Measurements from ENCODE around the gene LUC7L2.
"Not testable (repeated sequence)": the region's sequence is repeated elsewhere in the genome, so short reads cannot be mapped to it uniquely, and the experiment has no call there.

Gene LUC7L2

DNA sequence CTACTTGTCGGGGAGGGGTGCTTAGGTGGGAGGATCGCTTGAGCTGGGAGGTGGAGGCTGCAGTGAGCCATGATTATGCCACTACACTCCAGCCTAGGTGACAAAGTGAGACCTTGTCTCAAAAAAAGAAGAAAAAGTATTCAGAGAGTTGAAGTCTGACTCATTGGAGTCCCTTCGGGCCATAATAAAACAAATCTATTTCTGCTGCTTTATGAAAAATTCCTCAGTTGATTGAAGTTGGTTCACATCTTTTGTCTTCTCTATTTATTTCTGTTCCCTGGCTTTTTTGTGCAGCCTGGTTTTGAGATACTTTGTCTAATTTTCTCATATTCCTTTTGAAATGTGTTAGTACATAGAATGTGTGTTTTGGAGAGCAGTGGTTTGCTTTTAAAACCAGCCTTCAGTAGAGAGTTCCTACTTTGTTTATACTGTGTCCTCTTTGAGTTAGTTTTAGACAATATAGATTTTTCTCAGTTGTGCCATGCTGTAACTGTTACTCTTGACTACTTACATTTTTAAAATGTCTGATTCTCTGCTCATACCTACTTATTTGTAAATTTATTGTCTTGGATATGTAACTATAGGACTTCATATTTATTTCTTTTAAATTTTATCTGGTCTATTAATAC, 36.7 kb downstream of the LUC7L2 start:
- DNase-seq, result no peak

DNA sequence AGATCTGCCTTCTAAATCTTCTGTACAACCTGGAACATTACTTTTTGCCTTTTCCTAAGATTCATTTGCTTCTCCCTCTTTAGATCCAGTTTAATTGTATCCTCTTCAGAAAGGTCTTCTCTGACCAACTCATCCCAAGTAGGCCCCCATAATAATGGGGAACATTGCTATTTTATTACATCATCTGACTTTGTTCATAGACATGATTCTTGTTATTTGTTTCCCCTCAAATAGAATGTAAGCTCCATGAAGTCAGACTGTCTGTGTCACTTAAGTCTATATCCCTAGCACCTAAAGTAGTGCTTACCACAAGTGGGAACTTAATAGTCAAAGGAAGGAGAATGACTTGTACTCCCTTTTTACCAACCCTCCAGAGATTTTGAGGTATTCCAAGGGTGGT, 37.5 kb downstream of the LUC7L2 start:
- no peak for DNase-seq

DNA sequence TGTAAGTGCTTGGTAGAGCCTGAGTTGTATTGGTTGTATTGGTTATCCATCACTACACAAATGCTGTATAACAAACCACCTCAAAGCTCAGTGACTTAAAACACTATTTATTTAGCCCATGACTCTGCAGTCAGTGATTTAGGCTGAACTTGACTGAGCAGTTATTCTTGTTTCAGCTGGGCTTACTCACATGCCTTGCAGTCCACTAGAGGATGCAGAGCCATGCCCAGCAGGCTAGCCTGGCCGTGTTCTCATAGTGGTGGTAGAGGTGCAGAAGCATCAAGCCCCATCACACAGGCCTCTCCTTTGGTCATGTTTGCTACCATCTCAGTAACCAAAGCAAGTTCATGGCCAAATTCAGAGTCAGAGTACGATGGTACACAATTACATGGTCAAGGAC, 43.9 kb downstream of the LUC7L2 start:
- DNase-seq, result no peak

DNA sequence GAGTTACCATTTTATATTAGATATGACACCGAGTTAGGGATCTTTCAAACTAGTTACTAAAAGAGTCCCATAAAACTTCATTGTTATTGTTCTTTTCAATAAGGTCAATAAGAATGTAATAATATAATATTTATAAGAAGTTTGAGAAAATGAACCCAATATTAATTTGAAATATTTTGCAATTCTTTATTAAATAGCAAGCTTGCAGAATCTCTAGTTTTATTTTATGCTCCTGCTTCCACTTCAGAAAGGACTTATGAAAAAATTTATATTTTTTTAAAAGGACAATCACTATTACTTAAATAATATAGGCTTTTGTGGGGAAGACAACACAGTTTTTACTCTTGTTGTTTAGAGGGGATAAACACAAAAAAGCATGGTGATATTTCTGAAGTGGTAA, 47.9 kb downstream of the LUC7L2 start:
- no peak for DNase-seq

DNA sequence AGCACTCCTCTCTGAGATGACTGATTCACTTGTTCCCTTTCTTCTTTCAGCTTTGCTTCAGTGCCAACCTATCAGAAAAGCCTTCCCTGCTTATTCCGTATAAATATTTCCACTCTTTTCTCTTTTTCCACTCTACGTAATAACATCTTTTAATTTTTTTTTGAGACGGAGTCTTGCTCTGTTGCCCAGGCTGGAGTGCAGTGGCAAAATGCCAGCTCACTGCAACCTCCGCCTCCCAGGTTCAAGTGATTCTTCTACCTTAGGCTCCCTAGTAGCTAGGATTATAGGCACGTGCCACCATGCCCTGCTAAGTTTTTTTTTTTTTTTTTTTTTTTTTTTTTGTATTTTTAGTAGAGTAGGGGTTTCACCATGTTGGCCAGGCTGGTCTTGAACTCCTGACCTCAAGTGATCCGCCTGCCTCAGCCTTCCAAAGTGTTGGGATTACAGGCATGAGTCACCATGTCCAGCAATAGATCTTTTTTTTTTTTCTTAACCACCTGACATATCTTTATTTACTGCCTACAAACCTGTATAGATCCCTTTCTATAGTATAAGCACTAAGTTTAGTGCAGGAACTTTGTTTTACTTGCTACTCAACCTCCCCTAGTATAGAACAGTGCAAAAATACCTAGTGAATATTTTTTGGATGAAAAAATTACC, 55.2 kb downstream of the LUC7L2 start:
- not testable (repeated sequence) for DNase-seq

DNA sequence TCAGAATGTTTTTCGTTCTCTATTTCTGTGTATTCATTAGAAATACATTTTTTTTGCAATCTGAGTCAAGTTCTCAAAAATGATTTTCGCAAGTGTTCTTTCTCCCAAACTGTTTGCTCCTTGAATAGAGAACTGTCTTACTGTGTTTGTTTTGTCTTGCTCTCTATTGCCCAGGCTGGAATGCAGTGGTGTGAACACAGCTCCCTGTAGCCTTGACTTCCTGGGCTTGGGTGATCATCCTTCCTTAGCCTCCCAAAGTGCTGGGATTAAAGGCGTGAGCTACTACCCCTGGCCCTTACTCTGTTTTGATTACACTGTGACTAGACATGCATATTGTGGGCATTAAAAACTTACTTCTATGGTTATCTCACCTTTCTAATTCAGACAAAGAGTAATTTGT, 56.7 kb downstream of the LUC7L2 start:
- DNase-seq, result no peak

DNA sequence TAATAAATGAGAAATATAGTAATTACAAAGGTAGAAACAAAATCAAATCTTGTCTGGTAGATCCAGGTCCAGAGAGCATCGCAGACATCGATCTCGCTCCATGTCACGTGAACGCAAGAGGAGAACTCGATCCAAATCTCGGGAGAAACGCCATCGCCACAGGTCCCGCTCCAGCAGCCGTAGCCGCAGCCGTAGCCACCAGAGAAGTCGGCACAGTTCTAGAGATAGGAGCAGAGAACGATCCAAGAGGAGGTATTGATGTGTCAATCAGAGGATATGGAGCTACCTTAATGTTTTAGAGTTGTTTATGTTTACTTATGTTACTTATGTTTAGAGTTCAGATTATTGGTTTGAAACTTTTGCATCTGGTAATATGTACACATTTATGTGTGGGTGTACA, 57.8 kb downstream of the LUC7L2 start:
- DNase-seq, result no peak

DNA sequence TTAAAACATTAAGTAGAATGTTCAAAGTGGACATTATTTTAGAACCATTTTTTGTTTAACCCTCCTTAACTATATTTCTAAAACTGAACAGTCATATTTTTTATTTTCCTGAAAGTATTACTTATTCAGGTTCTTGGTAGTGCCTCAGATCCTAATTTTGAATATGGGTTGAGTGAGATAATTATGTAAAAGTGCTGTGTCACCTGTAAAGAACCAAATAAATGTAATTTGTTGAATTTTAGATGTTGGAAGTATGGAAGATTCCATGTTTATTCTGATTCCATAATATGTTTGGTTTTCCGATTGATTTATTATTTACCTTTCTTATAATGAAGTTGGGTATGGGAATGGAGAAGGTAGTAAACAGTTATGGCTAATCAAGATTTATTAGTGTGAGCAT, 61.4 kb downstream of the LUC7L2 start:
- DNase-seq, result no peak

DNA sequence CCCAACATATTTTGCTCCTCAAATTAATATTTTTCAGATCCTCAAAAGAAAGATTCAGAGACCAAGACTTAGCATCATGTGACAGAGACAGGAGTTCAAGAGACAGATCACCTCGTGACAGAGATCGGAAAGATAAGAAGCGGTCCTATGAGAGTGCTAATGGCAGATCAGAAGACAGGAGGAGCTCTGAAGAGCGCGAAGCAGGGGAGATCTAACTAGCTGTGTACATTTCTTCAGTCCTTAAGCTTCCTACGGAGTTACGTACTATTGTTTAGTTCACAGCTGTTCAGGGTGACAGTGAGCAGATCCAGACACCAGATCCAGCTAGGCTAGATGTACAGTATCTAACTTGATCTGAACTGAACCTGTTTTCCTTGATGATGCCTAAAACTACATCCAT, 62.4 kb downstream of the LUC7L2 start:
- no peak for DNase-seq

DNA sequence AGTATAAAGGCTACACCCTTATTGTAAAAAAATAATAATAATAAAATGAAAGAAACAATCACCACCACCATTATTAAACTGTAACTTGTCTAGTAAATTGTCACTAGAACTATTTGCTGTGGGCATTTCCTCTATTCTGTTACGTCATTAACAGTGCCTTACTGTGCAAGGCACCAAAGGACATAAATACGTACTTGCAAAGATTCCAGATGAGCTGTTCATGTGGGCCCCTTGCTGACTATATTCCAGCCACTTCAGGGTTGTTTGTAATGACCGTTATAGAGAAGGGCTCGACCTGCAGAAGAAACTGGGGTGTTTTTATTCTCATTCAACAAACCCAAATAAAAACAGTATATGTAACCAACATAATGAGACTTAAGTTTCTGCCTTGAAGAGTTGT, 63.4 kb downstream of the LUC7L2 start:
- DNase-seq, result peak in 2 of 14 donors; percentile 6 to 23

DNA sequence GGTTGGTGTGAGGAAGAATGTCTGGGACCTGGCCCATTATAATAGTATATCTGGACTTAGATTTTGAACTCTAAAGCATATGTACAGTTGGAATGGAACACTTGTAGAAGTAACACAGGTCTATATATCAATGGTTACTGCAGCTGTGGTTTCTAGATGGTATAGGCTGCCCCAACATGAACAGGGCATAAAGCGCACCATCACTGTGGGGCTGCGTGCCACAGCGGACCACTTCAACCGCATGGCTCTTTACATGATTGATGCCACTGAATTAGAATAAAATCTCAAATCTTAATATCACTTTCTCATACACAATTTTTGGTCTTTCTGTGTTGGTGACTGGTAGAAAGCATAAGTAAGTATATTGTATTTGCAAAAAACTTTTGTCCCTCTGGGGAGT, 64.3 kb downstream of the LUC7L2 start:
- DNase-seq, result no peak

DNA sequence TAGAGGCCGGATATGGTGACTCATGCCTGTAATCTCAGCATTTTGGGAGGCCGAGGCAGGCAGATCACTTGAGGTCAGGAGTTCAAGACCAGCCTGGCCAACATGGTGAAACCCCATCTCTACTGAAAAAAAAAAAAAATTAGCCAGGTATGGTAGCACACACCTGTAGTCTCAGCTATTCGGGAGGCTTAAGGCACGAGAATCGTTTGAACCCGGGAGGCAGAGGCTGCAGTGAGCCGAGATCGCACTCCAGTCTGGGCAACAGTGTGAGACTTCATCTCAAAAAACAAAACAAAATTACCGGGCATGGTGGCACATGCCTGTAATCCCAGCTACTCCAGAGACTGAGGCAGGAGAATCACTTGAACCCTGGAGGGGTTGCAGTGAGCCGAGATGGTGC, 66.0 kb downstream of the LUC7L2 start:
- DNase-seq, result not testable (repeated sequence)

DNA sequence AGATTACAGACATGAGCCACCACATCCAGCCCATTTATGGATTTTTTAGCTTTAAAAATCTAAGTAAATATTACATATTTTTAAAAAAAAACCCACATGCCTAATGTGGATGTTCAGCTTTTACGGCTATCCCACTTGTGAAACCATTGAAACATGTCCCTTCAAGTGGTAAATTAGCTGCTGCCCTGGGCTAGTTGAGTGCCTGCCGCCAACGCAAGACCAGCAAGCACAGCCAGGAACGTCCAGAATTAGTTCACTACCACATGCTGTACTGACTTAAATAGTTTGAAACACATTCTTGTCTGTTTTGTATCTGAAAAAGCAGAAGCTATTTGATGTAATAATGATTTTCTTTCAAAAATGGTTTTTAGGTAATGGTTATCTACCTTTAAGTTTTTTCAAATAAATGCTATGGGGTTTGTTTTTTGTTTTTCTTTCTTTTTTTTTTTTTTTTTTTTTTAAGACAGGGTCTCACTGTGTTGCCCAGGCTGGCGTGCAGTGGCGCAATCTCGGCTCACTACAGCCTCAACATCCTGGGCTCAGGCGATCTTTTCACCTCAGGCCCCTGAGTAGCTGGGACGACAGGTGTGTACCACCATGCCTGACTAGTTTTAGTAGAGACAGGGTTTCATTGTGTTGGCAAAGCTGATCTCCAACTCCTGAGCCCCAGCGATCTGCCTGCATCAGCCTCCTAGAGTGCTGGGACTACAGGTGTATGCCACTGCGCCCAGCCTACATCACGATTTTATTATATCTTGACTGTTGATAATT, 66.7 kb downstream of the LUC7L2 start:
- no peak for DNase-seq

DNA sequence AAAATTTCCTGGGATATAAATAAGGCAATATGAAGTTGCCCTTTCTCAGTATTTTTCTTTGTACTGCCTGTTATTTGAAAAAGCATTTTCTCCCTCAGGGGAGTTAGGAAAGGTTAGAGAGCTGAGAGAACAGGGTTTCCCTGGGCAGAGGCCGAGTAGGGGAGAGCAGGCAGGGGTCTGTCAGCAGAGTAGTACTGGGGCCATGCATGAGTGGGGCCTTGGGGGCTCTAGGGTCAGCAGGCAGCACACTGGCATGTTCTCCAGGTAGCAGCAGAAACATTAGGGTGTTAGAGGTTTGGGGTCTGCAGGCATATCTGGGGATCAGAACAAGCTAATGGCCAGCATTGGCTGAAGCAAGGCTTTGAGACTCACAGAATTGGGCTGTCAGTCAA, 67.3 kb downstream of the LUC7L2 start:
- DNase-seq, result no peak

DNA sequence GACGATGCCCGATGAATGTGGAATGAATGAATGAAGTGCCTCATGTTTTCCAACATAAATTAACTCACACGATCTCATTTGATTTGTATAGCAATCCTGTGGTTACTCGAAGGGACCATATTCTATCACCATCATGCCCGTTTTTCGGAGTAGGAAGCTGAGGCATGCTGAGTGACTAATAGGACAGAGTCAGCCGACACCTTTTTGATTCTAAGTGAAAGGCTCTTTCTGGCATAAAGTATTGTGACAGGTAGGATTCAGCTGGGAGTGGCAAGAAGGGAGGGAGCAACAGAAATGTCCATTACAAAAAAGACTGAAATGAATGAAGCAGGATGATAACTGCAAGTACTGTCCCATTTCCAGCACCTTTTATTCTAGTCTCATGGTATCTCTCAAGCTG, 68.1 kb downstream of the LUC7L2 start:
- no peak for DNase-seq

DNA sequence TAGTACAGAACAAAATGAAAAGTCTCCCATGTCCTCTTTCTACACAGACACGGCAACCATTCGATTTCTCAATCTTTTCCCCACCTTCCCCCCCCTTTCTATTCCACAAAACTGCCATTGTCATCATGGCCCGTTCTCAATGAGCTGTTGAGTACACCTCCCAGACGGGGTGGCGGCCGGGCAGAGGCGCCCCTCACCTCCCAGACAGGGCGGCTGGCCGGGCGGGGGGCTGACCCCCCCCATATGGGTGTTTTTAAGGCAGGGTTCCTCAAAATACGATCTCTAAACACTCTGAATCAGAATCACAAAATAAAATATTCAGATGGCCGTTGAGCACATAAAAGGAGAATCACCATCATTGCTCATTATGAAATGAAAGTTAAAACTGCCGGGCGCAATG, 70.0 kb downstream of the LUC7L2 start:
- not testable (repeated sequence) for DNase-seq

DNA sequence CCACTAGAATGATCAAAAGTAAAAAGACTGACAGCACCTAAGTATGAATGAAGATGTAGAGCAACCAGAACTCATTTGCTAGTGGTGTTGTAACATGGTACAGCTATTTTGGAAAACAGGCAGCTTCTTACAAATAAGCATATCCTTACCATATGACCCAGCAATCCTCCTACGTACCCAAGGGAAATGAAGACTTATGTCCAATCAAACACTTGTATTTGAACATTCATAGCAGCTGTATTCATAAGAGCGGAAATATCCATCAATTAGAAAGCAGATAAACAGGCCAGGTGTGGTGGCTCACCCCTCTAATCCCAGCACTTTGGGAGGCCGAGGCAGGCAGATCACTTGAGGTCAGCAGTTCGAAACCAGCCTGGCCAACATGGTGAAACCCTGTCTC, 70.7 kb downstream of the LUC7L2 start:
- no peak for DNase-seq

DNA sequence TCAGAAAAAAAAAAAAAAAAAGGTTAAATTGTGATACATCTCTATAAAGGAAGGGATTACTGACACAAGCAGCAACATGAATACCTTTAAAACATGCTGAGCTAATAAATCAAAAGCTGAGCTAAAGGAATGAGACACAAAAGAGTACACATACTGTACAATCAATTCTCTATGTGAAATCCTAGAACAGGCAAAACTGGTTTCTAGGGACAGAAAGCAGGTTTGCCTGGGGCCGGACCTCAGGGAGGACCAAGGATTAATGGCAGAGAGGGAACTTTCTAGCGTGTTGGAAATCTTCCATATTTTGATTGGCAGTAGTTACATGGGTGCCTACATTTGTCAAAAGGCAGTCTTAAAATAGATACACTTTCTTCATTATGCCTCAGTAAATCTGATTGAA, 71.3 kb downstream of the LUC7L2 start:
- no peak for DNase-seq

DNA sequence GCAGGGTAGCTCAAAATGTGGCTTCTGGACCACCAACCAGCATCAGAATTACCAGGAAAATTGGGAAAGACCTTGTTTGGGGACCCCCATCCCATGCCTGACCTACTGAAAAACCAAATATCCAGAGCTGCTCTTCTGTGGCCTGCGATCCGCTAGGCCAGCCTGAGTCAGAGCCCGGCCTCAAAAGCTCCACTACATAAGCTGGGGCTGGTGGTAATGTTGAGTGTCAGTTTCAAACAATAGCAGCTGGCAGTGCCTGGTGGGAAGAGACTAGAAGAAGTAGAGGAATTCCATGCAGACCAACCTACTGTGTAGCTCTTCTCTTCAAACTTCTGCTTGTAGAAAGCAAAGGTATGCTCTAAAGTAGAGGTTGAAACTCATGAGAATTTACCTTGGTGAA, 71.8 kb downstream of the LUC7L2 start:
- peak in 2 of 14 donors; percentile 31 to 36 for DNase-seq

DNA sequence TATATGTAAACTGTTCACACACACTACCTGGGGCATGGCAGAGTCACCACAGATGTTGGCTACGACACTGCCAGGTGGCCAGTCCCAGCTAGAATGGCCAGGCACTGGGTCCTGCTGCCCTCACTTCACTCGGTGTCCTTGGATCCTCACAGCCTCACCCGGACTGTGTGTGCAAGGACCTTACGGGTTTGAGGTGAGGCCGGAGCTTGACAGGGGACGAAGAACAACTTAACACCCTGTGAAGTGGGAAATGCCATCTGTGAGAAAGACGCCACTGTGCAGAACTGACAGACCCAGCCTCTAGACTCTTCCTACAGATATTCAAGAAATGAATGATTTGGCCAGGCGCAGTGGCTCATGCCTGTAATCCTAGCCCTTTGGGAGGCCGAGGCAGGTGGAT, 77.1 kb downstream of the LUC7L2 start:
- DNase-seq, result no peak

DNA sequence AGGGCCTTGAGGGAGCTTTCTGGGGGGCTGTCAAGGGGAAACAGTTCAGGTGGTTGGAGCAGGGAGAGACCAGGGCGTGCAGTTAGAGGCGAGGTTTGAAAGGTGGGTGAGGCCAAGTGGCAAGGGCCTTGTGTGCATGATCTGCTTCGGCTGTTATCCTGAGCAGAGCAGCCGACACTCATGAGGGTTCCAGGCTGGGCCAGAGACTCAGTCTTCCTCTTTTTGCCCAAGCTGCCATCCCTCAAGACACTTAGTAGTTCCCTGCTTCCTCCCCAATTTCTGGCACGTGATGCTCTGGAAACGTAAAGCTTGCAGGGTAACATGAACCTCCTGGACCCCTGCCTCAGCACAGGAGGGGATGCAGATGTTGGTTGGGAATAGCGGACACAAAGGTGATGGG, 79.7 kb downstream of the LUC7L2 start:
- no peak for DNase-seq

DNA sequence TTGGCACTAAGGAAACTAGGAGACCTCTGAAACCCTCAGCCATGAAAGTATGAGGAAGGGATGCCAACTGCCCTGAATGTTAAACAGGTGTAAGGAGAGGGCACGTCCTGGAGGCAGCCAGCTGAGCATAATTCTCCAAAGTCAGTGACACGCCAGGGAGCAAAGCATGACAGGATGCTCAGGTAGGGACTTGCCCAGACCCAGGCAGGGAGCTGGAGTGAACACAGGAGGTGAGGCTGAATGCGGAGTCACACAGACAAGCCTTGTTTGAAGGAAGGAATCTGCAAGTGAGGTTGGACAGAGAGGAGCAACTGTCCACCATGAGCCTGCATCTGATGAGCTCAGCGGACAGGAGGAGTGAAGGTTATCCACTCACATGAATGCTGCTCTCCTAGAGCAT, 82.3 kb downstream of the LUC7L2 start:
- no peak for DNase-seq

DNA sequence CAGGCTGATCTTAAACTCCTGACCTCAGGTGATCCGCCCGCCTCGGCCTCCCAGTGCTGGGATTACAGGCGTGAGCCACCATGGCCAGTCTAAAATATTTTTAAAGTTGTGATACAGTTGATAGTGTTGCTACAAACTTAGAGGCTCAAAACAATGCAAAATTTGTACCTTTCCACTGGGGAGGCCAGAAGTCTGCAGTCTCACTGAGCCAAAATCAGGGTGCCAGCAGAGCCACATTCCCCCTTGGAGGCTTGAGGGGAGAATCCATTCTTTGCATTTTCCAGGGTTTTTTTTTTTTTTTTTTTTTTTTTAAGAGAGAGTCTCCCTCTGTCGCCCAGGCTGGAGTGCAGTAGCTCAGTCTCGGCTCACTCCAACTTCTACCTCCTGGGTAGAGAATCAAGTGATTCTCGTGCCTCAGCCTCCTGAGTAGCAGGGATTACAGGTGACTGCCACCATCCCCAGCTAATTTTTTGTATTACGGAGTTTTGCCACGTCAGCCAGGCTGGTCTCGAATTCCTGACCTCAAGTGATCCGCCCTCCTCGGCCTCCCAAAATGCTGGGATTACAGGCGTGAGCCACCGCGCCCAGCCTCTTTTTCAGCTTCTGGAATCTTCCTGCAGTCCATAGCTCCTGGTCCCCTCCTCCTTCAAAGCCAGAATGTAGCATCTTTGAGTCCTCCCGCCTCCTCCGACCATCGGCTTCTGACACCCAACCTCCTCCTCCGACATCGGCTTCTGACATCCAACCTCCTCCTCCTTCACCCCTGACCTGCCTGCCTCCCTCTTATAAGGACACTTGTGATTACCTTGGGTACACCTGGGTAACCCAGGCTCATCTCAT, 86.6 kb downstream of the LUC7L2 start:
- DNase-seq, result no peak
